K562 (cell line): ENCODE measurements around the gene G6PC3. TPM values are rescaled to one million over a fixed set of nuclear protein-coding genes. Genes with fewer than 3 reads are reported as not detected.
A peak's percentile ranks its signal among the peaks of the same experiment; 100 is the strongest.

Experiments
- ATAC-seq: fragments of 200-7000 bp; cut with Tn5 transposase; 3 replicates; pipeline ENCODE4 v1.9.1; 2020; ENCODE audit warnings: moderate library complexity
- BruUV-seq: library from RNA; stranded (reverse); fragments of 400-500 nt; replicated peaks from 2 replicates; lab custom pipeline; 2021; lab: Mats Ljungman, UMichigan
- CTCF ChIA-PET: fragments of 300-600 bp; formaldehyde crosslinking; extraction: SDS; loops from one replicate; lab custom pipeline; 2021; ENCODE audit warnings: low intra/inter-chr PET ratio; lab: Yijun Ruan, JAX
- POLR2A ChIA-PET: fragments of 300-600, 350-650 bp; sonication (Branson Sonifier 250); formaldehyde crosslinking; extraction: SDS; loops from one replicate; lab custom pipeline; 2021; ENCODE audit warnings: antibody characterized with exemption, inconsistent platforms; lab: Yijun Ruan, JAX
- DNase-seq, 4 experiments: peaks; one replicate each; pipeline versions ENCODE4 v3.0.0 to v3.0.0-alpha.2; 2011 to 2018; ENCODE audit warnings: low spot score in 3 of 4, mixed read lengths in 3 of 4; ENCODE audit errors: extremely low read depth in 1 of 4
- FAIRE-seq: peaks from 2 replicates; lab custom pipeline; 2011; peaks lifted over from hg19 to GRCh38; lab: Jason Lieb, UNC
- H2AFZ ChIP-seq: 2 replicates; pipeline ENCODE4 v1.6.0; 2011; ENCODE audit warnings: low read depth, low read length, control low read depth, inconsistent platforms
- H3K27ac ChIP-seq: fragments of 200-600 bp; 3 replicates; pipeline ENCODE4 v1.8.0; 2011; ENCODE audit warnings: low read depth, mild to moderate bottlenecking, control low read depth, inconsistent platforms, low read length, moderate library complexity, mixed read lengths; ENCODE audit errors: extremely low read depth
- H3K27me3 ChIP-seq, 2 experiments: fragments of 300-600 bp in 1 of 2; 2 replicates in 1 of 2; 3 replicates in 1 of 2; pipeline versions ENCODE4 v1.6.0 to v1.8.0; 2011; ENCODE audit warnings: inconsistent platforms in 2 of 2, low read length in 2 of 2, mild to moderate bottlenecking in 1 of 2, mixed read lengths in 1 of 2, moderate library complexity in 1 of 2; ENCODE audit not compliant: control insufficient read depth in 2 of 2, insufficient read depth in 2 of 2
- H3K36me3 ChIP-seq: fragments of 300-600 bp; 3 replicates; pipeline ENCODE4 v1.8.0; 2011; ENCODE audit warnings: mild to moderate bottlenecking, low read length, inconsistent platforms; ENCODE audit not compliant: control insufficient read depth, insufficient read depth
- H3K4me1 ChIP-seq, 2 experiments: fragments of 200-600 bp in 1 of 2; replicated peaks in 1 of 2; 2 replicates in 1 of 2; 3 replicates in 1 of 2; pipeline versions ENCODE4 v1.5.1 to v1.8.0; 2011; ENCODE audit warnings: inconsistent platforms in 2 of 2, low read length in 2 of 2, mild to moderate bottlenecking in 1 of 2, mixed read lengths in 1 of 2, moderate library complexity in 1 of 2; ENCODE audit not compliant: control insufficient read depth in 2 of 2, insufficient read depth in 2 of 2
- H3K4me2 ChIP-seq: 2 replicates; pipeline ENCODE4 v1.6.1; 2011; ENCODE audit warnings: low read length, control low read depth, inconsistent platforms, mixed read lengths; ENCODE audit not compliant: insufficient read depth
- H3K4me3 ChIP-seq: fragments of 200-600 bp; sonication (generic), shearing (Covaris generic); 2 replicates; pipeline ENCODE4 v1.5.1; 2016; ENCODE audit warnings: control low read depth, inconsistent platforms
- H3K79me2 ChIP-seq: fragments of 200-600 bp; 3 replicates; pipeline ENCODE4 v1.8.0; 2011; ENCODE audit warnings: low read length, inconsistent platforms; ENCODE audit not compliant: control insufficient read depth, insufficient read depth
- H3K9ac ChIP-seq, 2 experiments: 2 replicates each; pipeline versions ENCODE4 v1.6.0 to v1.6.1; 2011; ENCODE audit warnings: low read depth in 2 of 2, low read length in 2 of 2, control low read depth in 1 of 2, inconsistent platforms in 1 of 2, mild to moderate bottlenecking in 1 of 2, mixed read lengths in 1 of 2; ENCODE audit not compliant: insufficient read depth in 1 of 2
- H3K9me1 ChIP-seq: one replicate; pipeline ENCODE4 v1.6.0; 2011; ENCODE audit warnings: inconsistent platforms, mild to moderate bottlenecking, low read length, moderate library complexity; ENCODE audit not compliant: control insufficient read depth, insufficient read depth
- H3K9me3 ChIP-seq: replicated peaks from 2 replicates; pipeline ENCODE4 v1.5.1; 2011; ENCODE audit warnings: low read depth, low read length, inconsistent platforms; ENCODE audit not compliant: control insufficient read depth, insufficient read depth
- H4K20me1 ChIP-seq: replicated peaks from 2 replicates; pipeline ENCODE4 v1.6.1; 2011; ENCODE audit warnings: low read length, inconsistent platforms, mixed read lengths; ENCODE audit not compliant: control insufficient read depth, insufficient read depth
- CBX8 ChIP-seq: fragments of 200-600 bp; sonication (generic); IDR thresholded peaks from 2 replicates; pipeline ENCODE4 v1.6.1; 2012; ENCODE audit warnings: borderline replicate concordance, mixed run types, low read depth, mild to moderate bottlenecking, moderate library complexity, mixed read lengths, low read length, control low read depth, inconsistent platforms; ENCODE audit not compliant: poor library complexity, severe bottlenecking; ENCODE audit errors: extremely low read depth
- ETV6 ChIP-seq, 3 experiments: fragments of 150-350 bp in 1 of 3; sonication (generic) in 1 of 3; formaldehyde crosslinking in 1 of 3; IDR thresholded peaks; 2 replicates each; pipeline versions ENCODE4 v1.6.1 to v1.8.0; 2014 to 2022; ENCODE audit warnings: borderline replicate concordance in 2 of 3, low read depth in 2 of 3, antibody characterized with exemption in 1 of 3, low read length in 1 of 3, mild to moderate bottlenecking in 1 of 3, missing genetic modification reagents in 1 of 3
- FOXK1 ChIP-seq: sonication (generic); formaldehyde crosslinking; IDR thresholded peaks from 2 replicates; pipeline ENCODE4 v1.8.0; 2022; ENCODE audit warnings: missing genetic modification reagents, mild to moderate bottlenecking, borderline replicate concordance
- GTF2A2 ChIP-seq: IDR thresholded peaks from 2 replicates; pipeline ENCODE4 v1.6.1; 2016; ENCODE audit warnings: mild to moderate bottlenecking, missing genetic modification characterization, missing compliant biosample characterization
- MEF2A ChIP-seq: IDR thresholded peaks from 2 replicates; pipeline ENCODE4 v1.6.1; 2011; ENCODE audit warnings: low read depth, mild to moderate bottlenecking, low read length, moderate library complexity; ENCODE audit not compliant: control insufficient read depth
- MTA3 ChIP-seq: fragments of 450-650 bp; formaldehyde crosslinking; IDR thresholded peaks from 2 replicates; pipeline ENCODE4 v1.6.1; 2017; ENCODE audit warnings: mild to moderate bottlenecking, borderline replicate concordance
- MXD1 ChIP-seq: fragments of 250-450 bp; sonication (Bioruptor Pico); IDR thresholded peaks from 2 replicates; pipeline ENCODE4 v1.8.0; 2021; ENCODE audit warnings: borderline replicate concordance, mild to moderate bottlenecking, moderate library complexity; ENCODE audit not compliant: poor library complexity, severe bottlenecking
- MYC ChIP-seq, 2 experiments: fragments of 250-450 bp in 1 of 2; sonication (Bioruptor Pico) in 1 of 2; IDR thresholded peaks; 2 replicates each; pipeline versions ENCODE4 v1.5.1 to v1.6.1; 2012 to 2021; ENCODE audit warnings: low read depth in 2 of 2, borderline replicate concordance in 1 of 2, improper control_type of control experiment in 1 of 2, low read length in 1 of 2, mild to moderate bottlenecking in 1 of 2, moderate library complexity in 1 of 2
- NFRKB ChIP-seq: fragments of 450-650 bp; IDR thresholded peaks from 2 replicates; pipeline ENCODE4 v1.6.1; 2016; ENCODE audit warnings: low read depth
- NR4A1 ChIP-seq, 2 experiments: fragments of 250-450 bp in 1 of 2; fragments of 450-650 bp in 1 of 2; sonication (Bioruptor Pico) in 1 of 2; IDR thresholded peaks; 2 replicates each; pipeline versions ENCODE4 v1.4.0 to v1.6.1; 2016 to 2020; ENCODE audit warnings: mild to moderate bottlenecking in 2 of 2, missing compliant biosample characterization in 1 of 2, missing genetic modification characterization in 1 of 2, moderate library complexity in 1 of 2
- PHF21A ChIP-seq: fragments of 450-650 bp; IDR thresholded peaks from 2 replicates; pipeline ENCODE4 v1.6.1; 2017; ENCODE audit warnings: low read depth, borderline replicate concordance
- POLR2B ChIP-seq: fragments of 450-650 bp; IDR thresholded peaks from 2 replicates; pipeline ENCODE4 v1.6.1; 2018; ENCODE audit warnings: low read depth; ENCODE audit not compliant: partially characterized antibody
- SIN3A ChIP-seq, 2 experiments: fragments of 150-350 bp in 1 of 2; IDR thresholded peaks; 2 replicates each; pipeline ENCODE4 v1.6.1; 2011 to 2016; ENCODE audit warnings: borderline replicate concordance in 2 of 2, low read depth in 2 of 2, low read length in 2 of 2, mild to moderate bottlenecking in 2 of 2, moderate library complexity in 2 of 2; ENCODE audit not compliant: control insufficient read depth in 1 of 2
- SMARCB1 ChIP-seq: IDR thresholded peaks from 2 replicates; pipeline ENCODE4 v1.6.1; 2011; ENCODE audit warnings: improper control_type of control experiment, low read depth; ENCODE audit not compliant: insufficient read length
- SNAPC5 ChIP-seq: fragments of 250-450 bp; sonication (Bioruptor Pico); IDR thresholded peaks from 2 replicates; pipeline ENCODE4 v1.8.0; 2021; ENCODE audit warnings: moderate library complexity, mild to moderate bottlenecking, inconsistent platforms
- SREBF2 ChIP-seq: sonication (generic); formaldehyde crosslinking; IDR thresholded peaks from 2 replicates; pipeline ENCODE4 v1.4.0; 2020; ENCODE audit warnings: mild to moderate bottlenecking, missing genetic modification reagents
- SUPT5H ChIP-seq: fragments of 450-650 bp; IDR thresholded peaks from 2 replicates; pipeline ENCODE4 v1.6.1; 2016
- TEAD1 ChIP-seq, 2 experiments: fragments of 450-650 bp in 1 of 2; sonication (generic) in 1 of 2; formaldehyde crosslinking; IDR thresholded peaks; 2 replicates each; pipeline versions ENCODE4 v1.4.0 to v1.8.0; 2020 to 2022; ENCODE audit warnings: mild to moderate bottlenecking in 2 of 2, missing genetic modification reagents in 1 of 2
- ZNF785 ChIP-seq: fragments of 250-450 bp; sonication (Bioruptor Pico); IDR thresholded peaks from 2 replicates; pipeline ENCODE4 v1.4.0; 2020; ENCODE audit warnings: mild to moderate bottlenecking
- whole genome bisulfite sequencing: fragments of 100-300 bp; shearing (Covaris generic); methylation state at CpG from one replicate; pipeline ENCODE4 v1.1.6; 2016; ENCODE audit warnings: low coverage, mixed read lengths; ENCODE audit not compliant: insufficient coverage; ENCODE audit errors: missing lambda C conversion rate; 5-methylcytosine and 5-hydroxymethylcytosine counted together
- in situ Hi-C: fragments of 300-500 bp; cut with MboI; formaldehyde crosslinking; loops from 4 replicates; pipeline ENCODE4 v1.15.0; 2018; ENCODE audit warnings: inconsistent platforms, mixed read lengths
- intact Hi-C: fragments of 100-400 bp; cut with micrococcal nuclease; formaldehyde crosslinking; loops from 2 replicates; pipeline ENCODE4 v1.14.2; 2022
- polyA plus RNA-seq, 8 experiments: library from polyadenylated mRNA; depleted of rRNA in 4 of 8; stranded (reverse) in 5 of 8; unstranded in 3 of 8; fragments of >200 nt; fragmentation: Nextera tagmentation in 2 of 8; fragmentation: Illumina TruSeq in 1 of 8; extraction: Ambion mirVana in 2 of 8; extraction: Trizol in 1 of 8; gene quantifications; 2 replicates each; pipeline versions ENCODE4 v1.2.1 to v1.2.3, GENCODE V29; 2011 to 2014; ENCODE audit warnings: inconsistent platforms in 1 of 8, missing spikeins in 1 of 8
- total RNA-seq, 7 experiments: library from RNA; depleted of rRNA in 6 of 7; stranded (reverse); fragments of >200 nt in 6 of 7; fragmentation: Illumina TruSeq in 2 of 7; extraction: Trizol in 2 of 7; gene quantifications; 2 replicates each; pipeline versions ENCODE4 v1.2.1 to v1.2.3, GENCODE V29; 2011 to 2021; ENCODE audit warnings: low replicate concordance in 1 of 7

Gene G6PC3
- total and polyA plus RNA-seq, 9 of the 15 experiments (the other 6 are each of a cell fraction or from before 2014, with no cell fraction given): 10.4 to 57.8 (median 31.1) TPM

GRCh38 chr17:44124118-44124438 lies 53.5 kb downstream of the G6PC3 start:
- CTCF ChIA-PET: no interaction called here
- TF ChIP-seq MYC (IDR thresholded peaks at IDR 0.05; ENCODE audit: low read depth, low read length) (no peak), MYC (CRISPR knock-in tag; IDR thresholded peaks at IDR 0.05; ENCODE audit: borderline replicate concordance, low read depth) (no peak), POLR2B (peak; percentile 56), SUPT5H (peak; percentile 63), FOXK1 (CRISPR knock-in tag) (0 out of 2 replicates have a peak, but pooled peaks have one; percentile 48), ETV6 (IDR thresholded peaks at IDR 0.05; ENCODE audit: borderline replicate concordance in 1 of 2, low read depth in 2 of 2, low read length in 1 of 2) (no peak), ETV6 (CRISPR knock-in tag; IDR thresholded peaks at IDR 0.05; ENCODE audit: borderline replicate concordance) (0 out of 2 replicates have a peak, but pooled peaks have one; percentile 56), SNAPC5 (CRISPR knock-in tag) (no peak), SMARCB1 (peak; percentile 14), CBX8 (no peak), ZNF785 (no peak), TEAD1 (CRISPR knock-in tag; IDR thresholded peaks at IDR 0.05) (no peak), MEF2A (0 out of 2 replicates have a peak, but pooled peaks have one; percentile 52), SIN3A (IDR thresholded peaks at IDR 0.05; ENCODE audit: borderline replicate concordance in 2 of 2, control insufficient read depth in 1 of 2, low read depth in 2 of 2, low read length in 2 of 2) (no peak), MTA3 (0 out of 2 replicates have a peak, but pooled peaks have one; percentile 23), PHF21A (0 out of 2 replicates have a peak, but pooled peaks have one; percentile 8), MXD1 (CRISPR knock-in tag) (no peak), GTF2A2 (tag) (no peak), NFRKB (0 out of 2 replicates have a peak, but pooled peaks have one; percentile 35), SREBF2 (no peak), NR4A1 (CRISPR knock-in tag; IDR thresholded peaks at IDR 0.05) (no peak), NR4A1 (tag; IDR thresholded peaks at IDR 0.05) (0 out of 2 replicates have a peak, but pooled peaks have one; percentile 52)

More at GRCh38 chr17:44124118-44124438, 53.5 kb downstream of the G6PC3 start:
- intact Hi-C loops (loop anchor here (1.0 kb wide), 1 partner anchor 17 kb away; the partner anchor contains the start of gene HROB), in situ Hi-C loops (no loop called here)
- ATAC-seq (peak; percentile 15; the same call in 2 of the 3 replicates), DNase-seq (no peak), FAIRE-seq (no peak)
- peak overlapping the region; percentile 96 for H3K27ac ChIP-seq
- H3K4me2 ChIP-seq: peak overlapping the region; percentile 86
- H3K9ac ChIP-seq: peak overlapping the region; percentile 94 to 98
- POLR2A ChIA-PET: interaction anchor here (0.7 to 4.5 kb wide), 12 partner anchors 8 to 266 kb away, joined by 3 to 49 read pairs (median 4); partner anchors contain the start of gene LSM12
- peaks cover 9% of the 10 kb centered on the region; the same call in 1 of the 2 replicates for H4K20me1 ChIP-seq
- no peaks in the 10 kb centered on the region; a peak in 1 of 5 replicates for H3K27me3 ChIP-seq
- H3K79me2 ChIP-seq: peaks cover 12% of the 10 kb centered on the region
- H3K36me3 ChIP-seq: no peaks in the 10 kb centered on the region
- H3K4me3 ChIP-seq: peak overlapping the region; percentile 93
- peak overlapping the region; percentile 99 for H2AFZ ChIP-seq
- H3K9me1 ChIP-seq: no peaks in the 10 kb centered on the region
- no peaks in the 10 kb centered on the region for H3K9me3 ChIP-seq
- WGBS: 6% methylated on average over 8 of the region's 8 CpGs
- H3K4me1 ChIP-seq: peaks cover 10 to 28% of the 10 kb centered on the region in 2 experiments; a peak in 4 of 5 replicates
- BruUV-seq: TSS peak; percentile 98
